Activated CD4-positive, alpha-beta T cell treated with anti-CD3 and anti-CD28 coated beads for 36 hours (primary cell): Measurements from ENCODE around the gene GNLY. TPM values are rescaled to one million over a fixed set of nuclear protein-coding genes. Genes with fewer than 3 reads are reported as not detected.
"Not testable (repeated sequence)": the region's sequence is repeated elsewhere in the genome, so short reads cannot be mapped to it uniquely, and the experiment has no call there.

Experiments
- ATAC-seq: fragments of 200-7000 bp; cut with Tn5 transposase; one replicate; pipeline ENCODE4 v1.10.0; 2021; ENCODE audit warnings: mild to moderate bottlenecking, moderate library complexity
- CTCF ChIA-PET: fragments of 350-600 bp; sonication (Branson Sonifier 250); formaldehyde crosslinking; loops from one replicate; lab custom pipeline; 2021; ENCODE audit warnings: antibody characterized with exemption; lab: Charles Lee
- POLR2A ChIA-PET: fragments of 350-600 bp; sonication (Branson Sonifier 250); formaldehyde crosslinking; loops from one replicate; lab custom pipeline; 2021; ENCODE audit warnings: antibody characterized with exemption, inconsistent platforms; lab: Charles Lee
- DNase-seq: peaks from one replicate; pipeline ENCODE4 v3.0.0-alpha.2; 2020
- H3K27ac Mint-ChIP-seq: one replicate; pipeline ENCODE4 v1.8.0; 2021; ENCODE audit warnings: mixed read lengths
- H3K27me3 Mint-ChIP-seq: one replicate; pipeline ENCODE4 v1.8.0; 2021; ENCODE audit warnings: mixed read lengths
- H3K36me3 Mint-ChIP-seq: one replicate; pipeline ENCODE4 v1.8.0; 2021; ENCODE audit warnings: low read depth, mixed read lengths
- H3K4me1 Mint-ChIP-seq: one replicate; pipeline ENCODE4 v1.8.0; 2021; ENCODE audit warnings: mixed read lengths
- H3K4me3 Mint-ChIP-seq: one replicate; pipeline ENCODE4 v1.8.0; 2021; ENCODE audit warnings: mild to moderate bottlenecking, moderate library complexity, mixed read lengths
- H3K9me3 Mint-ChIP-seq: one replicate; pipeline ENCODE4 v1.8.0; 2021; ENCODE audit warnings: low read depth, mixed read lengths
- intact Hi-C, 2 experiments: fragments of 100-400 bp; cut with DNase I in 1 of 2; cut with micrococcal nuclease in 1 of 2; formaldehyde crosslinking; loops; one replicate each; pipeline versions ENCODE4 v1.14.2 to v1.15.1; 2022 to 2024; cut with DNase I, micrococcal nuclease
- total RNA-seq, 2 experiments: library from RNA; stranded (reverse); gene quantifications; one replicate each; pipeline ENCODE4 v1.2.3, GENCODE V29; 2021

The GNLY gene
- total RNA-seq, 2 experiments from 2014 or later, result 18.9 to 21.6 TPM

GRCh38 chr2:85655961-85656417 is 38.2 kb upstream of the GNLY start:
- Mint-ChIP-seq H3K36me3 (peaks cover 18% of the 10 kb centered on the region), H3K4me3 (no peak overlapping the region), H3K27me3 (no peaks in the 10 kb centered on the region), H3K27ac (no peak overlapping the region), H3K9me3 (no peaks in the 10 kb centered on the region), H3K4me1 (no peaks in the 10 kb centered on the region)
- ChIA-PET POLR2A (no interaction called here), CTCF (interaction anchor here (0.6 to 5.3 kb wide), 2 partner anchors 19 to 150 kb away, joined by 3 to 37 read pairs; no protein-coding TSS in a partner anchor)
- ATAC-seq (no peak), DNase-seq (no peak)
- intact Hi-C loops, result no loop called here

- no peak overlapping the region for H3K4me3 Mint-ChIP-seq
- DNase-seq (no peak), ATAC-seq (no peak)
- H3K36me3 Mint-ChIP-seq, result peaks cover 13% of the 10 kb centered on the region
- intact Hi-C loops, result no loop called here
- H3K27ac Mint-ChIP-seq, result no peak overlapping the region
- H3K9me3 Mint-ChIP-seq, result no peaks in the 10 kb centered on the region
- H3K4me1 Mint-ChIP-seq, result no peaks in the 10 kb centered on the region
- CTCF ChIA-PET, result interaction anchor here (0.6 to 5.3 kb wide), 2 partner anchors 19 to 150 kb away, joined by 3 to 37 read pairs; no protein-coding TSS in a partner anchor
- H3K27me3 Mint-ChIP-seq, result no peaks in the 10 kb centered on the region
- POLR2A ChIA-PET, result interaction anchor here (0.6 to 0.7 kb wide), 2 partner anchors 25 to 61 kb away, joined by 3 to 4 read pairs; no protein-coding TSS in a partner anchor
These were observed 37.7 kb upstream of the GNLY start for GRCh38 chr2:85656468-85656867.

- POLR2A ChIA-PET, H3K36me3 Mint-ChIP-seq, ATAC-seq: not testable (repeated sequence)
These were observed 36.8 kb upstream of the GNLY start for GRCh38 chr2:85657399-85657798.

GRCh38 chr2:85659324-85659981 is 34.7 kb upstream of the GNLY start:
- DNase-seq, result no peak
- Mint-ChIP-seq H3K9me3 (no peaks in the 10 kb centered on the region), H3K27me3 (no peaks in the 10 kb centered on the region), H3K4me3 (no peak overlapping the region), H3K36me3 (no peaks in the 10 kb centered on the region), H3K4me1 (no peaks in the 10 kb centered on the region), H3K27ac (no peak overlapping the region)
- intact Hi-C loops, result no loop called here
- ChIA-PET CTCF (interaction anchor here (0.5 to 5.3 kb wide), 6 partner anchors 10 to 828 kb away, joined by 3 to 37 read pairs (median 4); no protein-coding TSS in a partner anchor), POLR2A (interaction anchor here (0.5 to 0.6 kb wide), 2 partner anchors 30 to 120 kb away, joined by 3 read pairs; partner anchors contain the start of gene MAT2A)
- no peak for ATAC-seq

More at GRCh38 chr2:85657399-85657798, 36.8 kb upstream of the GNLY start:
- CTCF ChIA-PET, result interaction anchor here (1.4 to 5.3 kb wide), 2 partner anchors 10 to 20 kb away, joined by 3 to 37 read pairs; no protein-coding TSS in a partner anchor
- H3K4me1 Mint-ChIP-seq, H3K27ac Mint-ChIP-seq, H3K4me3 Mint-ChIP-seq, H3K27me3 Mint-ChIP-seq, H3K9me3 Mint-ChIP-seq, intact Hi-C loops, DNase-seq: not testable (repeated sequence)

- POLR2A ChIA-PET, DNase-seq, H3K9me3 Mint-ChIP-seq, ATAC-seq, H3K36me3 Mint-ChIP-seq, H3K4me1 Mint-ChIP-seq, H3K27ac Mint-ChIP-seq, H3K27me3 Mint-ChIP-seq, H3K4me3 Mint-ChIP-seq, intact Hi-C loops: not testable (repeated sequence)
- CTCF ChIA-PET, result interaction anchor here (0.7 to 1.2 kb wide), 3 partner anchors 33 to 90 kb away, joined by 3 to 4 read pairs (median 3); no protein-coding TSS in a partner anchor
These were observed 33.9 kb upstream of the GNLY start for GRCh38 chr2:85660301-85660700.

GRCh38 chr2:85660725-85661124 is 33.4 kb upstream of the GNLY start:
- Mint-ChIP-seq H3K4me3 (no peak overlapping the region), H3K27me3 (no peaks in the 10 kb centered on the region), H3K4me1 (no peaks in the 10 kb centered on the region), H3K36me3 (no peaks in the 10 kb centered on the region), H3K9me3 (no peaks in the 10 kb centered on the region), H3K27ac (no peak overlapping the region)
- no peak for ATAC-seq
- CTCF ChIA-PET, result interaction anchor here (0.5 to 1.2 kb wide), 3 partner anchors 43 to 90 kb away, joined by 3 to 4 read pairs (median 3); no protein-coding TSS in a partner anchor
- POLR2A ChIA-PET, result no interaction called here
- no peak for DNase-seq
- intact Hi-C loops, result no loop called here

- Mint-ChIP-seq H3K9me3 (no peaks in the 10 kb centered on the region), H3K4me1 (no peaks in the 10 kb centered on the region), H3K36me3 (no peaks in the 10 kb centered on the region), H3K27ac (no peak overlapping the region), H3K4me3 (no peak overlapping the region), H3K27me3 (no peaks in the 10 kb centered on the region)
- ChIA-PET CTCF (interaction anchor here (0.5 to 1.2 kb wide), 2 partner anchors 43 to 89 kb away, joined by 3 to 4 read pairs; no protein-coding TSS in a partner anchor), POLR2A (interaction anchor here (0.6 kb wide), 1 partner anchor 30 kb away, joined by 7 read pairs; no protein-coding TSS in a partner anchor)
- no peak for DNase-seq
- ATAC-seq, result no peak
- intact Hi-C loops, result no loop called here
These were observed 32.9 kb upstream of the GNLY start for GRCh38 chr2:85661139-85661858.

- Mint-ChIP-seq H3K4me3 (no peak overlapping the region), H3K27me3 (no peaks in the 10 kb centered on the region), H3K4me1 (no peaks in the 10 kb centered on the region), H3K27ac (no peak overlapping the region), H3K36me3 (no peaks in the 10 kb centered on the region), H3K9me3 (no peaks in the 10 kb centered on the region)
- ATAC-seq, result no peak
- ChIA-PET CTCF (interaction anchor here (1.5 kb wide), 1 partner anchor 26 kb away, joined by 4 read pairs; no protein-coding TSS in a partner anchor), POLR2A (no interaction called here)
- intact Hi-C loops, result no loop called here
- DNase-seq, result no peak
These were observed 31.1 kb upstream of the GNLY start for GRCh38 chr2:85662899-85663593.

- H3K27ac Mint-ChIP-seq, result no peak overlapping the region
- no peak for DNase-seq
These were observed 30.3 kb upstream of the GNLY start for GRCh38 chr2:85663594-85664565.

GRCh38 chr2:85665264-85665937 is 28.8 kb upstream of the GNLY start:
- intact Hi-C loops, result no loop called here
- no peak for DNase-seq
- Mint-ChIP-seq H3K9me3 (no peaks in the 10 kb centered on the region), H3K4me1 (no peaks in the 10 kb centered on the region), H3K36me3 (no peaks in the 10 kb centered on the region), H3K27ac (no peak overlapping the region), H3K4me3 (no peak overlapping the region), H3K27me3 (no peaks in the 10 kb centered on the region)
- ChIA-PET POLR2A (no interaction called here), CTCF (no interaction called here)
- no peak for ATAC-seq

More at GRCh38 chr2:85663594-85664565, 30.3 kb upstream of the GNLY start:
- intact Hi-C loops, result no loop called here
- Mint-ChIP-seq H3K36me3 (no peaks in the 10 kb centered on the region), H3K4me3 (no peak overlapping the region), H3K9me3 (no peaks in the 10 kb centered on the region), H3K27me3 (no peaks in the 10 kb centered on the region), H3K4me1 (no peaks in the 10 kb centered on the region)
- ATAC-seq, result no peak
- POLR2A ChIA-PET, result no interaction called here
- CTCF ChIA-PET, result interaction anchor here (1.5 kb wide), 1 partner anchor 26 kb away, joined by 4 read pairs; no protein-coding TSS in a partner anchor
